ENCODE data around the gene CXCL1. TPM values are rescaled to one million over a fixed set of nuclear protein-coding genes. Genes with fewer than 3 reads are reported as not detected.

The CXCL1 gene
- total and polyA plus RNA-seq, 2 of the 13 experiments (the other 11 are each of a cell fraction or from before 2014, with no cell fraction given) = 0.15 TPM; not detected in 1

DNA sequence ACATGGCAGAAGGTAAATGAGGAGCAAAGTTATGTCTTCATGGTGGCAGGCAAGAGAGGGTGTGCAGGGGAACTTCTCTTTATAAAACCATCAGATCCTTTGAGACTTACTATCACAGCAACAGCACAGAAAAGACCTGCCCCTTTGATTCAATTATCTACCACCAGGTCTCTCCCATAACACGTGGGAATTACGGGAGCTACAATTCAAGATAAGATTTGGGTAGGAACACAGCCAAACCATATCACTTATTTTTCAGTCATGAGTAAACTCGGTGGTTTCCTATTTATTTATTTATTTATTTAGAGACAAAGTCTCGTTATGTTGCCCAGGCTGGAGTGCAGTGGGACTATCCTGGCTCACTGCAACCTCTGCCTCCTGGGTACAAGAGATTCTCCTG lies 22.1 kb downstream of the CXCL1 start (continued):
- TF ChIP-seq SMAD9 (CRISPR knock-in tag; IDR thresholded peaks at IDR 0.05) = no peak
- TF ChIP-seq KDM3A (CRISPR knock-in tag; IDR thresholded peaks at IDR 0.05; ENCODE audit: low read depth) = no peak
- TF ChIP-seq, protein P1, sequence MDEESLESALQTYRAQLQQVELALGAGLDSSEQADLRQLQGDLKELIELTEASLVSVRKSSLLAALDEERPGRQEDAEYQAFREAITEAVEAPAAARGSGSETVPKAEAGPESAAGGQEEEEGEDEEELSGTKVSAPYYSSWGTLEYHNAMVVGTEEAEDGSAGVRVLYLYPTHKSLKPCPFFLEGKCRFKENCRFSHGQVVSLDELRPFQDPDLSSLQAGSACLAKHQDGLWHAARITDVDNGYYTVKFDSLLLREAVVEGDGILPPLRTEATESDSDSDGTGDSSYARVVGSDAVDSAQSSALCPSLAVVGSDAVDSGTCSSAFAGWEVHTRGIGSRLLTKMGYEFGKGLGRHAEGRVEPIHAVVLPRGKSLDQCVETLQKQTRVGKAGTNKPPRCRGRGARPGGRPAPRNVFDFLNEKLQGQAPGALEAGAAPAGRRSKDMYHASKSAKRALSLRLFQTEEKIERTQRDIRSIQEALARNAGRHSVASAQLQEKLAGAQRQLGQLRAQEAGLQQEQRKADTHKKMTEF (CRISPR knock-in tag; IDR thresholded peaks at IDR 0.05) = no peak
- TF ChIP-seq ZNF83 (CRISPR knock-in tag; IDR thresholded peaks at IDR 0.05; ENCODE audit: borderline replicate concordance) = no peak
- no peak for TF ChIP-seq ZNF205 (CRISPR knock-in tag; IDR thresholded peaks at IDR 0.05)
- TF ChIP-seq PHF5A (CRISPR knock-in tag; IDR thresholded peaks at IDR 0.05; ENCODE audit: low read depth, unreplicated experiment) = no peak
- TF ChIP-seq MATR3 (CRISPR knock-in tag; IDR thresholded peaks at IDR 0.05) = no peak
- no peak for TF ChIP-seq SNAI1 (CRISPR knock-in tag; IDR thresholded peaks at IDR 0.05; ENCODE audit: borderline replicate concordance)
- TF ChIP-seq, protein P2, sequence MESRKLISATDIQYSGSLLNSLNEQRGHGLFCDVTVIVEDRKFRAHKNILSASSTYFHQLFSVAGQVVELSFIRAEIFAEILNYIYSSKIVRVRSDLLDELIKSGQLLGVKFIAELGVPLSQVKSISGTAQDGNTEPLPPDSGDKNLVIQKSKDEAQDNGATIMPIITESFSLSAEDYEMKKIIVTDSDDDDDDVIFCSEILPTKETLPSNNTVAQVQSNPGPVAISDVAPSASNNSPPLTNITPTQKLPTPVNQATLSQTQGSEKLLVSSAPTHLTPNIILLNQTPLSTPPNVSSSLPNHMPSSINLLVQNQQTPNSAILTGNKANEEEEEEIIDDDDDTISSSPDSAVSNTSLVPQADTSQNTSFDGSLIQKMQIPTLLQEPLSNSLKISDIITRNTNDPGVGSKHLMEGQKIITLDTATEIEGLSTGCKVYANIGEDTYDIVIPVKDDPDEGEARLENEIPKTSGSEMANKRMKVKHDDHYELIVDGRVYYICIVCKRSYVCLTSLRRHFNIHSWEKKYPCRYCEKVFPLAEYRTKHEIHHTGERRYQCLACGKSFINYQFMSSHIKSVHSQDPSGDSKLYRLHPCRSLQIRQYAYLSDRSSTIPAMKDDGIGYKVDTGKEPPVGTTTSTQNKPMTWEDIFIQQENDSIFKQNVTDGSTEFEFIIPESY (CRISPR knock-in tag; IDR thresholded peaks at IDR 0.05) = no peak
- TF ChIP-seq KAT7 (CRISPR knock-in tag; IDR thresholded peaks at IDR 0.05; ENCODE audit: borderline replicate concordance) = no peak

DNA sequence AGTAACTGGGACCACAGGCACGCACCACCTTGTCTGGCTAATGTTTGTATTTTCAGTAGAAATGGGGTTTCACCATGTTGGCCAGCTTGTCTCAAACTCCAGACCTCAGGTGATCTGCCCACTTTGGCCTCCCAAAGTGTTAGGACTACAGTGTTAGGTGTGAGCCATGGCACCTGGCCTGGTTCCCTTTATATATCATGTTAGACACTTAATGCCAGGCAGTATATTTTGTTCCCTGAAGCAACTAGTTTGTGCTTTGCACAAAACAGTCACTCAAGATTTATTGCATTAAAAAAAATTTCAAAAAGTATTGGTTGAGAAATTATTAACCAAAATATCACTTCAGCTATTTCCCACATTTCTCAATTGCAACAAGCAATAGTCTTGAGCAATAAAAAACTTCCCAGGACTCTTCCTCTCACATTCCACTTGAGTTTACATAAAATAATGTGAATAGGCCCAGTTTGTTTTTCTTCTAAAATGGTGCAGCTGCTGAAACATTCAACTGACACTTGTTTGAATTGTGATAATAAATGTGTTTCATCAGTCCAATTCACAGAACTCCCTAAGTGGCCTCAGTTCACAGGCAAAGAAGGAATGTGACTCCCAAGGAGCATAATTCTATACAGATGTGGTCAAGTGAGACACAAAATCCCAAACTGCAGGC lies 22.7 kb downstream of the CXCL1 start:
- Histone ChIP-seq H2AFZ (ENCODE audit: low read length) (no peak overlapping the region), H3K9me3 (ENCODE audit: low read length) (no peaks in the 10 kb centered on the region), H3K36me3 (replicated peaks in 1 of 2; ENCODE audit: control insufficient read depth in 1 of 2, insufficient read depth in 2 of 2, low read length in 2 of 2) (no peaks in the 10 kb centered on the region), H3K4me3 (replicated peaks in 1 of 3; ENCODE audit: insufficient read depth in 1 of 3, low read depth in 2 of 3, low read length in 3 of 3) (no peak overlapping the region), H3K9ac (ENCODE audit: insufficient read depth, low read depth, low read length) (no peak overlapping the region), H3K27ac (ENCODE audit: extremely low read length, insufficient read depth, low read length) (no peak overlapping the region), H3K4me1 (ENCODE audit: insufficient read depth, low read length) (no peaks in the 10 kb centered on the region), H3K4me2 (ENCODE audit: low read depth, low read length) (no peak overlapping the region), H4K20me1 (ENCODE audit: insufficient read depth, low read length) (no peaks in the 10 kb centered on the region), H3K27me3 (ENCODE audit: control insufficient read depth in 1 of 2, insufficient read depth in 2 of 2, low read length in 2 of 2) (no peaks in the 10 kb centered on the region), H3K79me2 (ENCODE audit: insufficient read depth, low read length) (no peaks in the 10 kb centered on the region)
- TF ChIP-seq ARNT (IDR thresholded peaks at IDR 0.05) = no peak
- TF ChIP-seq RFX3 (CRISPR knock-in tag; IDR thresholded peaks at IDR 0.05) = no peak
- TF ChIP-seq TOE1 (CRISPR knock-in tag; IDR thresholded peaks at IDR 0.05) = no peak
- TF ChIP-seq ZNF773 (CRISPR knock-in tag; IDR thresholded peaks at IDR 0.05; ENCODE audit: borderline replicate concordance) = no peak
- TF ChIP-seq FIP1L1 (IDR thresholded peaks at IDR 0.05; ENCODE audit: borderline replicate concordance, insufficient read depth, low read depth, low read length) = no peak
- TF ChIP-seq ZNF354B (CRISPR knock-in tag; IDR thresholded peaks at IDR 0.05) = no peak
- no peak for TF ChIP-seq ZFP37 (CRISPR knock-in tag; IDR thresholded peaks at IDR 0.05; ENCODE audit: borderline replicate concordance)
- TF ChIP-seq, protein P3, sequence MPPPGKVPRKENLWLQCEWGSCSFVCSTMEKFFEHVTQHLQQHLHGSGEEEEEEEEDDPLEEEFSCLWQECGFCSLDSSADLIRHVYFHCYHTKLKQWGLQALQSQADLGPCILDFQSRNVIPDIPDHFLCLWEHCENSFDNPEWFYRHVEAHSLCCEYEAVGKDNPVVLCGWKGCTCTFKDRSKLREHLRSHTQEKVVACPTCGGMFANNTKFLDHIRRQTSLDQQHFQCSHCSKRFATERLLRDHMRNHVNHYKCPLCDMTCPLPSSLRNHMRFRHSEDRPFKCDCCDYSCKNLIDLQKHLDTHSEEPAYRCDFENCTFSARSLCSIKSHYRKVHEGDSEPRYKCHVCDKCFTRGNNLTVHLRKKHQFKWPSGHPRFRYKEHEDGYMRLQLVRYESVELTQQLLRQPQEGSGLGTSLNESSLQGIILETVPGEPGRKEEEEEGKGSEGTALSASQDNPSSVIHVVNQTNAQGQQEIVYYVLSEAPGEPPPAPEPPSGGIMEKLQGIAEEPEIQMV (CRISPR knock-in tag; IDR thresholded peaks at IDR 0.05; ENCODE audit: low read depth) = no peak
- TF ChIP-seq, protein P4, sequence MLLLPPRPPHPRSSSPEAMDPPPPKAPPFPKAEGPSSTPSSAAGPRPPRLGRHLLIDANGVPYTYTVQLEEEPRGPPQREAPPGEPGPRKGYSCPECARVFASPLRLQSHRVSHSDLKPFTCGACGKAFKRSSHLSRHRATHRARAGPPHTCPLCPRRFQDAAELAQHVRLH (CRISPR knock-in tag; IDR thresholded peaks at IDR 0.05; ENCODE audit: borderline replicate concordance, low read depth) = no peak
- no peak for TF ChIP-seq ADNP (CRISPR knock-in tag; IDR thresholded peaks at IDR 0.05)
- TF ChIP-seq TARDBP (CRISPR knock-in tag; IDR thresholded peaks at IDR 0.05) = no peak
- intact Hi-C loops (cut with micrococcal nuclease; ENCODE audit: unreplicated experiment) (no loop called here), in situ Hi-C loops (cut with HindIII; ENCODE audit: extremely low pct_ligation_motif_present, low pct_unique_long_range_greater_than_20kb) (no loop called here)
- BruUV-seq (replicated peaks) = no TSS peak
- no peak for DNase-seq (ENCODE audit: low spot score)
- ATAC-seq = no peak
- 40% methylated on average over 1 of the region's 1 CpG for WGBS (ENCODE audit: low lambda C conversion rate)
- POLR2A ChIA-PET = no interaction called here
- FAIRE-seq = no peak
- CTCF ChIA-PET (ENCODE audit: low intra/inter-chr PET ratio, low total read pairs) = no interaction called here

All from HepG2 (cell line).